Endothelial cell of umbilical vein (primary cell): Measurements from ENCODE around the gene PRELID3B. TPM values are rescaled to one million over a fixed set of nuclear protein-coding genes. Genes with fewer than 3 reads are reported as not detected.

Experiments
- BruUV-seq: library from RNA; stranded (reverse); fragments of 400-500 nt; replicated peaks from 2 replicates; lab custom pipeline; 2021; lab: Mats Ljungman, UMichigan
- CTCF ChIA-PET: fragments of 300-600, 350-600 bp; sonication (Branson Sonifier 250); formaldehyde crosslinking; loops from one replicate; lab custom pipeline; 2021; ENCODE audit warnings: antibody characterized with exemption, inconsistent platforms; lab: Charles Lee
- POLR2A ChIA-PET: fragments of 300-600, 350-600 bp; sonication (Branson Sonifier 250); formaldehyde crosslinking; loops from one replicate; lab custom pipeline; 2021; ENCODE audit warnings: antibody characterized with exemption, inconsistent platforms; lab: Charles Lee
- DNase-seq: peaks from one replicate; pipeline ENCODE4 v3.0.0-alpha.2; 2011; ENCODE audit warnings: low read depth, low spot score
- FAIRE-seq: peaks from 2 replicates; lab custom pipeline; 2011; peaks lifted over from hg19 to GRCh38; lab: Jason Lieb, UNC
- H2AFZ ChIP-seq: 2 replicates; pipeline ENCODE4 v1.6.0; 2012; ENCODE audit warnings: low read depth, low read length, control low read depth, inconsistent platforms
- H3K27ac ChIP-seq: 2 replicates; pipeline ENCODE4 v1.5.1; 2011; ENCODE audit warnings: low read depth, mild to moderate bottlenecking, control low read depth, low read length, moderate library complexity; ENCODE audit not compliant: insufficient read depth
- H3K27me3 ChIP-seq, 2 experiments: 2 replicates each; pipeline versions ENCODE4 v1.6.0 to v1.6.1; 2011; ENCODE audit warnings: low read length in 2 of 2, mixed read lengths in 1 of 2; ENCODE audit not compliant: control insufficient read depth in 2 of 2, insufficient read depth in 2 of 2
- H3K36me3 ChIP-seq, 2 experiments: 2 replicates in 1 of 2; 3 replicates in 1 of 2; pipeline ENCODE4 v1.5.1; 2011; ENCODE audit warnings: low read length in 2 of 2, mild to moderate bottlenecking in 1 of 2, moderate library complexity in 1 of 2; ENCODE audit not compliant: control insufficient read depth in 2 of 2, insufficient read depth in 2 of 2; ENCODE audit errors: extremely low read depth in 1 of 2
- H3K4me1 ChIP-seq: 3 replicates; pipeline ENCODE4 v1.5.1; 2011; ENCODE audit warnings: mild to moderate bottlenecking, low read length; ENCODE audit not compliant: control insufficient read depth, insufficient read depth; ENCODE audit errors: extremely low read depth
- H3K4me2 ChIP-seq: 2 replicates; pipeline ENCODE4 v1.6.1; 2011; ENCODE audit warnings: low read length, control low read depth, mixed read lengths; ENCODE audit not compliant: insufficient read depth
- H3K4me3 ChIP-seq, 3 experiments: fragments of 200-600 bp in 1 of 3; sonication (generic), shearing (Covaris generic) in 1 of 3; replicated peaks in 1 of 3; 2 replicates each; pipeline ENCODE4 v1.5.1; 2011 to 2016; ENCODE audit warnings: control low read depth in 3 of 3, low read length in 3 of 3, mild to moderate bottlenecking in 2 of 3, inconsistent platforms in 1 of 3, low read depth in 1 of 3, moderate library complexity in 1 of 3; ENCODE audit not compliant: insufficient read depth in 1 of 3
- H3K79me2 ChIP-seq: 2 replicates; pipeline ENCODE4 v1.6.0; 2012; ENCODE audit warnings: low read length, inconsistent platforms; ENCODE audit not compliant: control insufficient read depth, insufficient read depth
- H3K9ac ChIP-seq: replicated peaks from 2 replicates; pipeline ENCODE3; 2011; ENCODE audit warnings: low read length, control low read depth; ENCODE audit not compliant: insufficient read depth; ENCODE audit errors: extremely low read depth
- H3K9me1 ChIP-seq: replicated peaks from 3 replicates; pipeline ENCODE4 v1.6.0; 2011; ENCODE audit warnings: mild to moderate bottlenecking, low read length; ENCODE audit not compliant: control insufficient read depth, insufficient read depth; ENCODE audit errors: extremely low read depth
- H3K9me3 ChIP-seq: replicated peaks from 2 replicates; pipeline ENCODE4 v1.5.1; 2012; ENCODE audit warnings: low read length, inconsistent platforms; ENCODE audit not compliant: control insufficient read depth, insufficient read depth
- H4K20me1 ChIP-seq: replicated peaks from 2 replicates; pipeline ENCODE3; 2011; ENCODE audit warnings: mild to moderate bottlenecking, low read length; ENCODE audit not compliant: control insufficient read depth, insufficient read depth; ENCODE audit errors: extremely low read depth
- CTCF ChIP-seq, 2 donors: IDR thresholded peaks; 1 replicate in 1 of 2; 2 replicates in 1 of 2; pipeline ENCODE4 v1.5.1; 2011; ENCODE audit warnings: low read length in 2 of 2, mild to moderate bottlenecking in 2 of 2, moderate library complexity in 2 of 2, control low read depth in 1 of 2, inconsistent platforms in 1 of 2, low read depth in 1 of 2; ENCODE audit not compliant: insufficient read depth in 1 of 2; ENCODE audit errors: extremely low read depth in 1 of 2
- EZH2 ChIP-seq: IDR thresholded peaks from 2 replicates; pipeline ENCODE4 v1.6.1; 2012; ENCODE audit warnings: borderline replicate concordance, low read depth, mild to moderate bottlenecking, moderate library complexity, low read length, inconsistent platforms; ENCODE audit not compliant: severe bottlenecking
- FOS ChIP-seq: IDR thresholded peaks from 2 replicates; pipeline ENCODE4 v1.6.1; 2011; ENCODE audit warnings: mild to moderate bottlenecking, low read length, moderate library complexity, borderline replicate concordance; ENCODE audit not compliant: insufficient read depth
- GATA2 ChIP-seq: IDR thresholded peaks from 2 replicates; pipeline ENCODE4 v1.7.0; 2011; ENCODE audit warnings: low read depth, mild to moderate bottlenecking, moderate library complexity, mixed read lengths, low read length; ENCODE audit not compliant: insufficient read length, insufficient read depth
- JUN ChIP-seq: IDR thresholded peaks from 2 replicates; pipeline ENCODE4 v1.6.1; 2011; ENCODE audit warnings: borderline replicate concordance, low read depth; ENCODE audit not compliant: insufficient read length, insufficient read depth
- MAX ChIP-seq: IDR thresholded peaks from 2 replicates; pipeline ENCODE4 v1.6.1; 2011; ENCODE audit not compliant: insufficient read depth, insufficient read length
- MYC ChIP-seq: IDR thresholded peaks from one replicate; pipeline ENCODE4 v1.6.1; 2011; ENCODE audit warnings: mild to moderate bottlenecking, low read depth, low read length
- POLR2A ChIP-seq: IDR thresholded peaks from 2 replicates; pipeline ENCODE4 v1.6.1; 2012; ENCODE audit warnings: low read depth, mild to moderate bottlenecking, control low read depth, low read length
- POLR2AphosphoS5 ChIP-seq: IDR thresholded peaks from 2 replicates; pipeline ENCODE4 v1.6.1; 2012; ENCODE audit warnings: low read depth, mild to moderate bottlenecking, control low read depth, low read length, moderate library complexity; ENCODE audit not compliant: insufficient read depth
- dilution Hi-C: fragments of 300-500 bp; cut with MboI; formaldehyde crosslinking; loops from one replicate; pipeline ENCODE4 v1.15.0; 2019; ENCODE audit warnings: low sequenced_read_pairs; ENCODE audit not compliant: extremely low pct_ligation_motif_present
- intact Hi-C: fragments of 100-400 bp; cut with micrococcal nuclease; formaldehyde crosslinking; loops from one replicate; pipeline ENCODE4 v1.10.0; 2022
- polyA plus RNA-seq, 4 experiments: library from polyadenylated mRNA; depleted of rRNA in 3 of 4; stranded (reverse) in 3 of 4; unstranded in 1 of 4; fragments of >200 nt; gene quantifications; 2 replicates each; pipeline versions ENCODE4 v1.2.1 to v1.2.3, GENCODE V29; 2011 to 2012; ENCODE audit warnings: missing spikeins in 1 of 4
- total RNA-seq: library from RNA; stranded (reverse); gene quantifications from 2 replicates; pipeline ENCODE4 v1.2.3, GENCODE V29; 2021

The PRELID3B gene
- total and polyA plus RNA-seq, 2 donors (not counting 3 experiments of a cell fraction or from before 2014, with no cell fraction given) = 14.9 to 57.2 TPM

- FAIRE-seq (no peak), DNase-seq (no peak)
- dilution Hi-C loops = no loop called here
- Histone ChIP-seq H3K9ac (no peak overlapping the region), H3K4me1 (peaks cover 16% of the 10 kb centered on the region), H3K9me1 (no peaks in the 10 kb centered on the region), H3K27ac (no peak overlapping the region), H3K4me2 (no peak overlapping the region), H3K36me3 (peaks cover 8 to 41% of the 10 kb centered on the region in 2 experiments), H3K4me3 (no peak overlapping the region), H3K9me3 (no peaks in the 10 kb centered on the region), H3K27me3 (no peaks in the 10 kb centered on the region), H2AFZ (no peak overlapping the region), H3K79me2 (peaks cover 34% of the 10 kb centered on the region), H4K20me1 (no peaks in the 10 kb centered on the region)
- TF ChIP-seq POLR2A (no peak), POLR2AphosphoS5 (no peak), FOS (no peak), JUN (no peak), MAX (no peak), EZH2 (no peak), MYC (no peak), CTCF (IDR thresholded peaks at IDR 0.05; ENCODE audit: extremely low read depth in 1 of 2, insufficient read depth in 1 of 2, low read depth in 1 of 2, low read length in 2 of 2) (no peak), GATA2 (no peak)
- POLR2A ChIA-PET = no interaction called here
- BruUV-seq = no TSS peak
- CTCF ChIA-PET = no interaction called here
- intact Hi-C loops = no loop called here
These were observed 41.5 kb downstream of the PRELID3B start for GRCh38 chr20:59001068-59001448.
